T-helper 1 cell treated with Interleukin-12 subunit alpha and Interleukin-12 subunit beta and Interleukin-4 antibody, amounts not matched to agents 30 μg/mL and 1 μg/mL, for 36 hours (primary cell): ENCODE data around the gene JARID2.

Experiments used
- H3K27ac Mint-ChIP-seq: one replicate; pipeline ENCODE4 v1.8.0; 2021; ENCODE audit warnings: mild to moderate bottlenecking, mixed read lengths
- H3K27me3 Mint-ChIP-seq: one replicate; pipeline ENCODE4 v1.8.0; 2021; ENCODE audit warnings: low read depth, mixed read lengths
- H3K36me3 Mint-ChIP-seq: one replicate; pipeline ENCODE4 v1.8.0; 2021; ENCODE audit warnings: low read depth, mixed read lengths
- H3K4me1 Mint-ChIP-seq: one replicate; pipeline ENCODE4 v1.8.0; 2021; ENCODE audit warnings: low read depth, mixed read lengths
- H3K4me3 Mint-ChIP-seq: one replicate; pipeline ENCODE4 v1.8.0; 2021; ENCODE audit warnings: mild to moderate bottlenecking, moderate library complexity, mixed read lengths
- H3K9me3 Mint-ChIP-seq: one replicate; pipeline ENCODE4 v1.8.0; 2021; ENCODE audit warnings: mixed read lengths

JARID2 gene

GRCh38 chr6:15507746-15508145 lies 261.9 kb downstream of the JARID2 start:
- no peaks in the 10 kb centered on the region for H3K9me3 Mint-ChIP-seq
- H3K27ac Mint-ChIP-seq = no peak overlapping the region
- H3K27me3 Mint-ChIP-seq = no peaks in the 10 kb centered on the region
- peaks cover 2% of the 10 kb centered on the region for H3K4me1 Mint-ChIP-seq
- H3K36me3 Mint-ChIP-seq = peaks cover 16% of the 10 kb centered on the region
- no peak overlapping the region for H3K4me3 Mint-ChIP-seq

GRCh38 chr6:15508441-15508871 lies 262.6 kb downstream of the JARID2 start:
- peaks cover 2% of the 10 kb centered on the region for H3K4me1 Mint-ChIP-seq
- no peaks in the 10 kb centered on the region for H3K27me3 Mint-ChIP-seq
- H3K9me3 Mint-ChIP-seq = no peaks in the 10 kb centered on the region
- H3K27ac Mint-ChIP-seq = no peak overlapping the region
- H3K36me3 Mint-ChIP-seq = peaks cover 15% of the 10 kb centered on the region
- H3K4me3 Mint-ChIP-seq = no peak overlapping the region

- Mint-ChIP-seq H3K36me3 (peaks cover 16% of the 10 kb centered on the region), H3K27ac (no peak overlapping the region), H3K4me3 (no peak overlapping the region), H3K9me3 (no peaks in the 10 kb centered on the region), H3K27me3 (no peaks in the 10 kb centered on the region), H3K4me1 (peaks cover 2% of the 10 kb centered on the region)
Measured at GRCh38 chr6:15508931-15509330, 263.1 kb downstream of the JARID2 start.

GRCh38 chr6:15509335-15509933 lies 263.6 kb downstream of the JARID2 start:
- no peak overlapping the region for H3K27ac Mint-ChIP-seq
- H3K9me3 Mint-ChIP-seq = no peaks in the 10 kb centered on the region
- peaks cover 2% of the 10 kb centered on the region for H3K4me1 Mint-ChIP-seq
- no peak overlapping the region for H3K4me3 Mint-ChIP-seq
- peaks cover 18% of the 10 kb centered on the region for H3K36me3 Mint-ChIP-seq
- no peaks in the 10 kb centered on the region for H3K27me3 Mint-ChIP-seq

- no peak overlapping the region for H3K27ac Mint-ChIP-seq
Measured at GRCh38 chr6:15510121-15510520, 264.3 kb downstream of the JARID2 start.

GRCh38 chr6:15510536-15511247 lies 264.8 kb downstream of the JARID2 start:
- H3K36me3 Mint-ChIP-seq = peaks cover 24% of the 10 kb centered on the region
- H3K4me1 Mint-ChIP-seq = peaks cover 5% of the 10 kb centered on the region
- H3K27me3 Mint-ChIP-seq = no peaks in the 10 kb centered on the region
- no peak overlapping the region for H3K27ac Mint-ChIP-seq
- H3K4me3 Mint-ChIP-seq = no peak overlapping the region
- H3K9me3 Mint-ChIP-seq = no peaks in the 10 kb centered on the region

More at GRCh38 chr6:15510121-15510520, 264.3 kb downstream of the JARID2 start:
- peaks cover 5% of the 10 kb centered on the region for H3K4me1 Mint-ChIP-seq
- H3K4me3 Mint-ChIP-seq = no peak overlapping the region
- no peaks in the 10 kb centered on the region for H3K9me3 Mint-ChIP-seq
- no peaks in the 10 kb centered on the region for H3K27me3 Mint-ChIP-seq
- peaks cover 21% of the 10 kb centered on the region for H3K36me3 Mint-ChIP-seq

GRCh38 chr6:15511248-15512125 lies 265.6 kb downstream of the JARID2 start:
- Mint-ChIP-seq H3K9me3 (no peaks in the 10 kb centered on the region), H3K4me3 (no peak overlapping the region), H3K4me1 (peaks cover 5% of the 10 kb centered on the region), H3K27ac (no peak overlapping the region), H3K36me3 (peaks cover 24% of the 10 kb centered on the region), H3K27me3 (no peaks in the 10 kb centered on the region)

GRCh38 chr6:15512126-15512525 lies 266.3 kb downstream of the JARID2 start:
- Mint-ChIP-seq H3K27ac (peak overlapping the region; percentile 41), H3K27me3 (no peaks in the 10 kb centered on the region), H3K4me1 (peaks cover 5% of the 10 kb centered on the region), H3K4me3 (no peak overlapping the region), H3K9me3 (no peaks in the 10 kb centered on the region), H3K36me3 (peaks cover 24% of the 10 kb centered on the region)

GRCh38 chr6:15512721-15513120 lies 266.9 kb downstream of the JARID2 start:
- no peaks in the 10 kb centered on the region for H3K9me3 Mint-ChIP-seq
- H3K36me3 Mint-ChIP-seq = peaks cover 21% of the 10 kb centered on the region
- H3K4me3 Mint-ChIP-seq = no peak overlapping the region
- H3K4me1 Mint-ChIP-seq = peaks cover 5% of the 10 kb centered on the region
- H3K27me3 Mint-ChIP-seq = no peaks in the 10 kb centered on the region
- no peak overlapping the region for H3K27ac Mint-ChIP-seq

- Mint-ChIP-seq H3K4me1 (peaks cover 5% of the 10 kb centered on the region), H3K27me3 (no peaks in the 10 kb centered on the region), H3K36me3 (peaks cover 21% of the 10 kb centered on the region), H3K4me3 (no peak overlapping the region), H3K9me3 (no peaks in the 10 kb centered on the region), H3K27ac (no peak overlapping the region)
Measured at GRCh38 chr6:15513131-15513771, 267.4 kb downstream of the JARID2 start.

- H3K36me3 Mint-ChIP-seq = peaks cover 22% of the 10 kb centered on the region
- H3K27ac Mint-ChIP-seq = no peak overlapping the region
- H3K9me3 Mint-ChIP-seq = no peaks in the 10 kb centered on the region
- H3K4me3 Mint-ChIP-seq = no peak overlapping the region
- no peaks in the 10 kb centered on the region for H3K27me3 Mint-ChIP-seq
- H3K4me1 Mint-ChIP-seq = peaks cover 5% of the 10 kb centered on the region
Measured at GRCh38 chr6:15513801-15514711, 268.2 kb downstream of the JARID2 start.

GRCh38 chr6:15515226-15515625 lies 269.4 kb downstream of the JARID2 start:
- Mint-ChIP-seq H3K27me3 (no peaks in the 10 kb centered on the region), H3K9me3 (no peaks in the 10 kb centered on the region), H3K36me3 (peaks cover 33% of the 10 kb centered on the region), H3K4me1 (peaks cover 5% of the 10 kb centered on the region), H3K27ac (peak overlapping the region; percentile 49), H3K4me3 (no peak overlapping the region)

- H3K36me3 Mint-ChIP-seq = peaks cover 37% of the 10 kb centered on the region
- H3K9me3 Mint-ChIP-seq = no peaks in the 10 kb centered on the region
- no peaks in the 10 kb centered on the region for H3K27me3 Mint-ChIP-seq
- H3K4me3 Mint-ChIP-seq = no peak overlapping the region
- H3K4me1 Mint-ChIP-seq = peaks cover 5% of the 10 kb centered on the region
- H3K27ac Mint-ChIP-seq = no peak overlapping the region
Measured at GRCh38 chr6:15515660-15516375, 269.9 kb downstream of the JARID2 start.
